ENCODE measurements around the gene PIK3R1.

DNA sequence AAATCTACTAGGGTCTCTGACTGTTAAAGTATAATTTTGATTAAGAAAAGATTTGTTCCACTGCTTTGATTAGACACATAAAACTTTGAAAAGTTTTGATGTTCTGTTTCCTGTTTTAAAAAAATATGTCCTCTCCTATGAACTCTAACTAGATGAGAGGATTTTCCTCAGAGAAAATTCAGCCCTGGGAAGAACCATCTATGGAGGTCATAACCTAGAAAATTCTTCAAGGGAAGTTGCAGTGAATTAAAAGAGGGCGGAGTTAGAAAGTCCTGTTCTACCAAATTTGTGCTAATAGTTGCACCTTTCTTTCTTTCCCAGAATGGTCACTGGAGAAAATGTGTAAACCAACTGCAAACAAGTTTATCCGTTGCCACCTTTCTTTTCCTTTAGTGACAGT lies 27.7 kb downstream of the PIK3R1 start:
- TF ChIP-seq, protein P1, sequence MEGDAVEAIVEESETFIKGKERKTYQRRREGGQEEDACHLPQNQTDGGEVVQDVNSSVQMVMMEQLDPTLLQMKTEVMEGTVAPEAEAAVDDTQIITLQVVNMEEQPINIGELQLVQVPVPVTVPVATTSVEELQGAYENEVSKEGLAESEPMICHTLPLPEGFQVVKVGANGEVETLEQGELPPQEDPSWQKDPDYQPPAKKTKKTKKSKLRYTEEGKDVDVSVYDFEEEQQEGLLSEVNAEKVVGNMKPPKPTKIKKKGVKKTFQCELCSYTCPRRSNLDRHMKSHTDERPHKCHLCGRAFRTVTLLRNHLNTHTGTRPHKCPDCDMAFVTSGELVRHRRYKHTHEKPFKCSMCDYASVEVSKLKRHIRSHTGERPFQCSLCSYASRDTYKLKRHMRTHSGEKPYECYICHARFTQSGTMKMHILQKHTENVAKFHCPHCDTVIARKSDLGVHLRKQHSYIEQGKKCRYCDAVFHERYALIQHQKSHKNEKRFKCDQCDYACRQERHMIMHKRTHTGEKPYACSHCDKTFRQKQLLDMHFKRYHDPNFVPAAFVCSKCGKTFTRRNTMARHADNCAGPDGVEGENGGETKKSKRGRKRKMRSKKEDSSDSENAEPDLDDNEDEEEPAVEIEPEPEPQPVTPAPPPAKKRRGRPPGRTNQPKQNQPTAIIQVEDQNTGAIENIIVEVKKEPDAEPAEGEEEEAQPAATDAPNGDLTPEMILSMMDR (optimal IDR thresholded peaks at IDR 0.05 in 1 of 3, IDR thresholded peaks at IDR 0.05 in 1 of 3, conservative IDR thresholded peaks at IDR 0.05 in 1 of 3; ENCODE audit: extremely low read depth in 1 of 3, insufficient read depth in 2 of 3, low read length in 3 of 3): no peak
- TF ChIP-seq EZH2 (IDR thresholded peaks at IDR 0.05; ENCODE audit: low read length): no peak

Measured in keratinocyte (primary cell).